GM12878 (cell line): ENCODE measurements around the gene SPI1. TPM values are rescaled to one million over a fixed set of nuclear protein-coding genes. Genes with fewer than 3 reads are reported as not detected.

ENCODE experiments used
- IKZF1 ChIP-seq: fragments of 450-650 bp; conservative IDR thresholded peaks from 2 replicates; pipeline ENCODE4 v1.6.1; 2017; ENCODE audit warnings: antibody characterized with exemption, mild to moderate bottlenecking
- MEF2B ChIP-seq: fragments of 450-650 bp; IDR thresholded peaks from 2 replicates; pipeline ENCODE4 v1.6.1; 2018; ENCODE audit warnings: mild to moderate bottlenecking, moderate library complexity; ENCODE audit not compliant: partially characterized antibody, poor library complexity, severe bottlenecking
- PKNOX1 ChIP-seq: fragments of 450-650 bp; IDR thresholded peaks from 2 replicates; pipeline ENCODE4 v1.6.1; 2016; ENCODE audit warnings: mild to moderate bottlenecking
- POLR2A ChIP-seq: IDR thresholded peaks from 2 replicates; pipeline ENCODE4 v1.6.1; 2011; ENCODE audit warnings: low read depth, mild to moderate bottlenecking, low read length
- POU2F2 ChIP-seq: IDR thresholded peaks from 3 replicates; pipeline ENCODE4 v1.6.1; 2011; ENCODE audit warnings: low read depth, mild to moderate bottlenecking, low read length, borderline replicate concordance
- RUNX3 ChIP-seq: IDR thresholded peaks from 2 replicates; pipeline ENCODE4 v1.6.1; 2012; ENCODE audit warnings: low read length, inconsistent platforms
- ZNF687 ChIP-seq: fragments of 450-650 bp; IDR thresholded peaks from 2 replicates; pipeline ENCODE4 v1.6.1; 2017; ENCODE audit warnings: mild to moderate bottlenecking, moderate library complexity
- polyA plus RNA-seq, 11 experiments: library from polyadenylated mRNA; depleted of rRNA in 4 of 11; unstranded in 6 of 11; stranded (reverse) in 5 of 11; fragments of >200 nt; fragmentation: Nextera tagmentation in 4 of 11; fragmentation: Illumina TruSeq in 1 of 11; extraction: Ambion mirVana in 4 of 11; extraction: Trizol in 1 of 11; gene quantifications; 1 replicate in 1 of 11; 2 replicates in 10 of 11; pipeline versions ENCODE4 v1.2.1 to v1.2.3, GENCODE V29; 2011 to 2016; ENCODE audit warnings: inconsistent platforms in 2 of 11, missing spikeins in 2 of 11, low read depth in 1 of 11
- total RNA-seq, 4 experiments: library from RNA; depleted of rRNA in 3 of 4; stranded (reverse); fragments of >200 nt in 3 of 4; fragmentation: Illumina TruSeq in 1 of 4; extraction: Trizol in 1 of 4; gene quantifications; 2 replicates each; pipeline versions ENCODE4 v1.2.1 to v1.2.3, GENCODE V29; 2013 to 2021

SPI1 gene
- total and polyA plus RNA-seq, 10 of the 15 experiments (the other 5 are each of a cell fraction or from before 2014, with no cell fraction given): 0.05 to 31.1 (median 9.7) TPM

GRCh38 chr11:47328449-47329390 is 49.6 kb downstream of the SPI1 start (continued):
- TF ChIP-seq MEF2B (peak; percentile 71), PKNOX1 (0 out of 2 replicates have a peak, but pooled peaks have one; percentile 23), POLR2A (peak; percentile 32; the same call in 1 of the 2 replicates), RUNX3 (0 out of 2 replicates have a peak, but pooled peaks have one; percentile 9), ZNF687 (0 out of 2 replicates have a peak, but pooled peaks have one; percentile 21), POU2F2 (0 out of 3 replicates have a peak, but pooled peaks have one; percentile 27), IKZF1 (0 out of 2 replicates have a peak, but pooled peaks have one; percentile 32)
